Esophagus squamous epithelium (tissue), 5 donors: ENCODE measurements around the gene PLEKHA1. TPM values are rescaled to one million over a fixed set of nuclear protein-coding genes. Genes with fewer than 3 reads are reported as not detected.

Experiments used
- DNase-seq: peaks from one replicate; lab custom pipeline; 2025; lab: John Stamatoyannopoulos, UW
- H3K27ac ChIP-seq, 4 donors: fragments of 200-600 bp; sonication (generic); one replicate each; pipeline ENCODE4 v1.5.1; 2016 to 2019; ENCODE audit warnings: mild to moderate bottlenecking in 1 of 4
- H3K27me3 ChIP-seq, 4 donors: fragments of 200-600 bp; sonication (generic); 1 replicate in 3 of 4; 2 replicates in 1 of 4; pipeline versions ENCODE4 v1.5.1 to v1.6.0; 2017 to 2021; ENCODE audit warnings: antibody characterized with exemption in 1 of 4
- H3K36me3 ChIP-seq, 3 donors: fragments of 200-600 bp; sonication (generic); one replicate each; pipeline ENCODE4 v1.5.1; 2016 to 2019
- H3K4me1 ChIP-seq, 3 donors: fragments of 200-600 bp; sonication (generic); one replicate each; pipeline ENCODE4 v1.5.1; 2017 to 2019
- H3K4me3 ChIP-seq, 4 donors: fragments of 200-600 bp; sonication (generic); 1 replicate in 3 of 4; 2 replicates in 1 of 4; pipeline ENCODE4 v1.5.1; 2016 to 2019; ENCODE audit warnings: mild to moderate bottlenecking in 2 of 4, moderate library complexity in 1 of 4
- H3K9me3 ChIP-seq, 3 donors: fragments of 200-600 bp; sonication (generic); one replicate each; pipeline ENCODE4 v1.5.1; 2016 to 2019
- CTCF ChIP-seq, 6 experiments: fragments of 450-650 bp in 4 of 6; fragments of 200-600 bp in 2 of 6; sonication (generic) in 2 of 6; IDR thresholded peaks; one replicate each; pipeline ENCODE4 v1.5.1; 2016 to 2019; ENCODE audit warnings: antibody characterized with exemption in 6 of 6, mild to moderate bottlenecking in 4 of 6, moderate library complexity in 4 of 6
- POLR2A ChIP-seq, 4 donors: fragments of 450-650 bp; IDR thresholded peaks; one replicate each; pipeline ENCODE4 v1.6.1; 2017; ENCODE audit warnings: antibody characterized with exemption in 4 of 4, mild to moderate bottlenecking in 4 of 4, moderate library complexity in 3 of 4
- WGBS, 2 donors: methylation state at CpG; one replicate each; pipeline ENCODE4 v1.1.5; 2018; 5-methylcytosine and 5-hydroxymethylcytosine counted together
- intact Hi-C: fragments of 100-400 bp; cut with DNase I; formaldehyde crosslinking; loops from one replicate; pipeline ENCODE4 v1.15.0; 2022
- total RNA-seq, 4 donors: library from RNA; depleted of rRNA; stranded (reverse); fragments of >200 nt; gene quantifications; one replicate each; pipeline ENCODE4 v1.1.0, GENCODE V29; 2016
- donor health status: DM: yes; HTN: yes; CAD: no.

Gene PLEKHA1
- total RNA-seq, 4 donors from 2014 or later, result 23.4 to 56.3 (median 35.9) TPM

- H3K9me3 ChIP-seq, result no peaks in the 10 kb centered on the region
- H3K4me1 ChIP-seq, result peaks cover 20 to 79% (median 20%) of the 10 kb centered on the region in 3 donors
- H3K27ac ChIP-seq, result peak overlapping the region; percentile 17 to 84 (median 75)
- DNase-seq, result no peak
- H3K27me3 ChIP-seq, result no peaks in the 10 kb centered on the region
- no peak overlapping the region for H3K4me3 ChIP-seq
- H3K36me3 ChIP-seq, result no peaks in the 10 kb centered on the region
- intact Hi-C loops, result no loop called here
- WGBS, 2 donors, result 58 to 69% methylated on average over 9 to 12 of the region's 15 CpGs
- TF ChIP-seq CTCF (IDR thresholded peaks at IDR 0.05) (no peak), POLR2A (IDR thresholded peaks at IDR 0.05) (no peak)
Measured at GRCh38 chr10:122338609-122339441, 35.7 kb upstream of the PLEKHA1 start.

GRCh38 chr10:122341141-122341810 lies 33.2 kb upstream of the PLEKHA1 start:
- TF ChIP-seq POLR2A (IDR thresholded peaks at IDR 0.05), result no peak
- TF ChIP-seq CTCF (IDR thresholded peaks at IDR 0.05), result no peak
- 36 to 47% methylated on average over 10 to 11 of the region's 11 CpGs for WGBS, 2 donors
- Histone ChIP-seq H3K4me3 (no peak overlapping the region), H3K4me1 (peaks cover 20 to 76% (median 20%) of the 10 kb centered on the region in 3 donors), H3K27ac (peak overlapping the region; percentile 41 to 84 (median 62)), H3K27me3 (no peaks in the 10 kb centered on the region), H3K36me3 (no peaks in the 10 kb centered on the region), H3K9me3 (no peaks in the 10 kb centered on the region)
- intact Hi-C loops, result no loop called here
- no peak for DNase-seq

- TF ChIP-seq CTCF (IDR thresholded peaks at IDR 0.05) (peak; percentile 75 to 88 (median 84)), POLR2A (IDR thresholded peaks at IDR 0.05) (no peak)
- H3K4me1 ChIP-seq, result peaks cover 15 to 72% (median 20%) of the 10 kb centered on the region in 3 donors
- no peaks in the 10 kb centered on the region for H3K27me3 ChIP-seq
- DNase-seq, result no peak
- intact Hi-C loops, result no loop called here
- WGBS, 2 donors, result 44 to 50% methylated on average over 7 of the region's 8 CpGs
- no peak overlapping the region for H3K4me3 ChIP-seq
- H3K36me3 ChIP-seq, result no peaks in the 10 kb centered on the region
- H3K27ac ChIP-seq, result peak overlapping the region; percentile 41 to 84 (median 62)
- no peaks in the 10 kb centered on the region for H3K9me3 ChIP-seq
Measured at GRCh38 chr10:122342293-122343134, 32.0 kb upstream of the PLEKHA1 start.

GRCh38 chr10:122343135-122343800 lies 31.2 kb upstream of the PLEKHA1 start:
- H3K9me3 ChIP-seq, result no peaks in the 10 kb centered on the region
- intact Hi-C loops, result no loop called here
- no peak overlapping the region for H3K4me3 ChIP-seq
- no peaks in the 10 kb centered on the region for H3K36me3 ChIP-seq
- 80 to 87% methylated on average over 11 of the region's 11 CpGs for WGBS, 2 donors
- H3K27me3 ChIP-seq, result no peaks in the 10 kb centered on the region
- peak overlapping the region in 2 of 4 donors; percentile 25 to 64 for H3K27ac ChIP-seq
- no peak for TF ChIP-seq POLR2A (IDR thresholded peaks at IDR 0.05)
- no peak for TF ChIP-seq CTCF (IDR thresholded peaks at IDR 0.05)
- DNase-seq, result no peak
- H3K4me1 ChIP-seq, result peaks cover 12 to 70% (median 13%) of the 10 kb centered on the region in 3 donors
